Gastroesophageal sphincter (tissue), 4 donors: Measurements from ENCODE around the gene CCDC154. TPM values are rescaled to one million over a fixed set of nuclear protein-coding genes. Genes with fewer than 3 reads are reported as not detected.

ENCODE experiments used
- ATAC-seq: fragments of 150-250 bp; one replicate; pipeline ENCODE4 v1.9.1; 2016; ENCODE audit warnings: mild to moderate bottlenecking, moderate library complexity
- H3K27ac ChIP-seq, 4 donors: fragments of 200-600 bp; sonication (generic) in 3 of 4; 1 replicate in 3 of 4; 2 replicates in 1 of 4; pipeline ENCODE4 v1.5.1; 2016 to 2019
- H3K27me3 ChIP-seq: fragments of 200-600 bp; sonication (generic); one replicate; pipeline ENCODE4 v1.5.1; 2019
- H3K36me3 ChIP-seq, 2 donors: fragments of 200-600 bp; sonication (generic); one replicate each; pipeline ENCODE4 v1.5.1; 2019; ENCODE audit warnings: control low read depth in 1 of 2
- H3K4me1 ChIP-seq, 3 donors: fragments of 200-600 bp; sonication (generic); 1 replicate in 2 of 3; 2 replicates in 1 of 3; pipeline ENCODE4 v1.5.1; 2016 to 2019; ENCODE audit warnings: control low read depth in 2 of 3
- H3K4me3 ChIP-seq, 2 donors: fragments of 200-600 bp; sonication (generic); one replicate each; pipeline ENCODE4 v1.5.1; 2019; ENCODE audit warnings: mild to moderate bottlenecking in 1 of 2, moderate library complexity in 1 of 2
- H3K9me3 ChIP-seq, 3 donors: fragments of 200-600 bp; sonication (generic); one replicate each; pipeline ENCODE4 v1.5.1; 2017 to 2019; ENCODE audit warnings: control low read depth in 2 of 3
- EP300 ChIP-seq: sonication (generic); formaldehyde crosslinking; IDR thresholded peaks from one replicate; pipeline ENCODE4 v1.6.1; 2017; ENCODE audit warnings: antibody characterized with exemption, mild to moderate bottlenecking
- POLR2A ChIP-seq, 2 donors: fragments of 450-650 bp; IDR thresholded peaks; one replicate each; pipeline ENCODE4 v1.6.1; 2017; ENCODE audit warnings: antibody characterized with exemption in 2 of 2, mild to moderate bottlenecking in 2 of 2, moderate library complexity in 1 of 2
- POLR2AphosphoS5 ChIP-seq: sonication (generic); formaldehyde crosslinking; IDR thresholded peaks from one replicate; pipeline ENCODE4 v1.6.1; 2017; ENCODE audit warnings: antibody characterized with exemption
- WGBS, 2 donors: methylation state at CpG; one replicate each; pipeline ENCODE4 v1.1.5; 2018; ENCODE audit warnings: low coverage in 1 of 2; 5-methylcytosine and 5-hydroxymethylcytosine counted together
- total RNA-seq, 4 donors: library from RNA; depleted of rRNA; stranded (reverse); fragments of >200 nt; gene quantifications; one replicate each; pipeline ENCODE4 v1.1.0, GENCODE V29; 2016
- TF ChIP-seq, protein P1 (sequence below), 4 experiments: fragments of 200-600 bp in 2 of 4; fragments of 450-650 bp in 2 of 4; sonication (generic) in 1 of 4; IDR thresholded peaks; one replicate each; pipeline ENCODE4 v1.5.1; 2017 to 2019; ENCODE audit warnings: antibody characterized with exemption in 4 of 4, mild to moderate bottlenecking in 2 of 4, moderate library complexity in 2 of 4

Gene CCDC154
- total RNA-seq, 4 donors from 2014 or later, result not detected

DNA sequence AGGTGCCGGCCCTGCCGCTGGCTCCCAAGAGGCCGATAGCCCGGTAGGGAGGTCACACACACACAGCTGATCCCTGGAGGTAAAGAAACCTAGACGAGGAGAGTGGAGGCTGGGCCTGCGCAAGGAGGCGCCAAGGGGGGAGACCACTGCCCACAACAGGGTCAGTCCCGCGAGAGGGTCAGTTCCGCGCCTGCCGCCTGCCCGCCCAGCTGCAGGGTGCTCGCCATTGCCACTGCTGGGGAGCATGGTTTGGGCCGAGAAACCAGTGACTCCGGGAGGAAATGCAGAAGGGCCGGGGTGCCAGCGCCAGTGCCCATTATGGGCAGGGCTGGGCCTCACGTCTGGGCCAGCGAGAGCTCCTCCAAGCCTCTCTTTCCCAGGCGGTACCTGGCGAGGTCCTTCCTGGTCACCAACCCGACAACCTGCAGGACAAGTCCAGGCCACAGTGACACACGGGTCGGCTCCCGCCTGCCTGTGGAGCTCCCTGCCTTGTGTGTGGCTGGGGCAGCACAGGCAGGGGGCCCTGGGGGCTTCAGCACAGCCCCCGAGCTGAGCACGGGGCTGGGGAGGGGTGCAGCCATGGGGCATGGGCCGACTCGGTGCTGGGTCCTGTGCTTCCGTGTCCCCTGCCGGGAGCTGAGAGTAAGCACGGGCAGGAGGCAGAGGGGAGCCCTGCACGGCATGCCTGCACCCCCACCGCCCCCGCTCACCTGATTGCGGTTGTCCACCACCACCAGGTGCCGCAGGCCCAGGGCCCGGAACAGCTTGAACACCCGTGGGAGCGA is 2.1 kb upstream of the CCDC154 start:
- no peak overlapping the region for H3K4me3 ChIP-seq

DNA sequence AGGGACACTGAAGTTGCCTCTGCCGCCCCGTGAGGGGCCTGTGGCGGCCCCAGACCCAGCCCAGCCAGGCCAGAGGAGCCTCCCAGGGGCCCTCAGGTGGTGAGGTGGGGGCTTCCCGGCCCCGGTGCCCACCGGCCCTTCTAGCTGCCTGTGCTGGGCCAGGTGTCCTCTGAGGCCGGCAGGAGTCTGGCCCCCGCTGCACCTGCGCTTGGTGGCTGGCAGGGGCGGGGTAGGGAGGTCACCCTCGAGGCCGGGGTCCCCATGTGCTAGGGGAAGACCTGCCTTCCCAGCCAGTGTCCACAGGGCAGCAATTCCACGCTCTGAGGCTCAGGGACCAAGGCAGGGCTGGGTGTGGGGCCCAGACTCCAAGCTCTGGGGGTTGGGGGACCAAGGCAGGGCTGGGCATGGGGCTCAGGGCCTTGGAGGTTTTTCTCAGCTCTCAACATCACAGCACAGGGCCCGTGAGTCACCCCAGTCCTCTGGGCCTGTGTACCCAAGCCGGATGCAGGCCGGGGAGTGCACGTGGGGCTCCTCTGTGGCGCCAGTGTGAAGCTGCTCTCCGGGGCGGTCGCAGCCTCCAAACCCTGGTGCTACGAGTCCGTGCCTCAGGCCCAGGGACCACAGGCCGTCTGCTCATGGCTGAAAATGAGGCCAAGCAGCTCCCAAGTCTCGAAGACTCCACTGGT is 1.3 kb upstream of the CCDC154 start:
- TF ChIP-seq POLR2AphosphoS5 (no peak), EP300 (no peak), POLR2A (IDR thresholded peaks at IDR 0.05) (no peak)
- TF ChIP-seq, protein P1, sequence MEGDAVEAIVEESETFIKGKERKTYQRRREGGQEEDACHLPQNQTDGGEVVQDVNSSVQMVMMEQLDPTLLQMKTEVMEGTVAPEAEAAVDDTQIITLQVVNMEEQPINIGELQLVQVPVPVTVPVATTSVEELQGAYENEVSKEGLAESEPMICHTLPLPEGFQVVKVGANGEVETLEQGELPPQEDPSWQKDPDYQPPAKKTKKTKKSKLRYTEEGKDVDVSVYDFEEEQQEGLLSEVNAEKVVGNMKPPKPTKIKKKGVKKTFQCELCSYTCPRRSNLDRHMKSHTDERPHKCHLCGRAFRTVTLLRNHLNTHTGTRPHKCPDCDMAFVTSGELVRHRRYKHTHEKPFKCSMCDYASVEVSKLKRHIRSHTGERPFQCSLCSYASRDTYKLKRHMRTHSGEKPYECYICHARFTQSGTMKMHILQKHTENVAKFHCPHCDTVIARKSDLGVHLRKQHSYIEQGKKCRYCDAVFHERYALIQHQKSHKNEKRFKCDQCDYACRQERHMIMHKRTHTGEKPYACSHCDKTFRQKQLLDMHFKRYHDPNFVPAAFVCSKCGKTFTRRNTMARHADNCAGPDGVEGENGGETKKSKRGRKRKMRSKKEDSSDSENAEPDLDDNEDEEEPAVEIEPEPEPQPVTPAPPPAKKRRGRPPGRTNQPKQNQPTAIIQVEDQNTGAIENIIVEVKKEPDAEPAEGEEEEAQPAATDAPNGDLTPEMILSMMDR (IDR thresholded peaks at IDR 0.05), result no peak
- no peaks in the 10 kb centered on the region for H3K4me1 ChIP-seq
- no peaks in the 10 kb centered on the region for H3K27me3 ChIP-seq
- peaks cover 0 to 61% of the 10 kb centered on the region in 2 donors for H3K36me3 ChIP-seq
- H3K4me3 ChIP-seq, result no peak overlapping the region
- ATAC-seq, result no peak
- WGBS, 2 donors, result no CpG with 5 or more reads among the region's 25 CpGs
- H3K9me3 ChIP-seq, result no peaks in the 10 kb centered on the region
- H3K27ac ChIP-seq, result no peak overlapping the region

More for the DNA sequence above, 2.1 kb upstream of the CCDC154 start:
- no peaks in the 10 kb centered on the region for H3K27me3 ChIP-seq
- no peaks in the 10 kb centered on the region for H3K9me3 ChIP-seq
- ATAC-seq, result no peak
- no peak overlapping the region for H3K27ac ChIP-seq
- H3K4me1 ChIP-seq, result no peaks in the 10 kb centered on the region
- no CpG with 5 or more reads among the region's 41 CpGs for WGBS, 2 donors
- TF ChIP-seq POLR2AphosphoS5, result no peak
- TF ChIP-seq, protein P1 (IDR thresholded peaks at IDR 0.05), result no peak
- no peak for TF ChIP-seq POLR2A (IDR thresholded peaks at IDR 0.05)
- no peak for TF ChIP-seq EP300
- peaks cover 0 to 69% of the 10 kb centered on the region in 2 donors for H3K36me3 ChIP-seq

DNA sequence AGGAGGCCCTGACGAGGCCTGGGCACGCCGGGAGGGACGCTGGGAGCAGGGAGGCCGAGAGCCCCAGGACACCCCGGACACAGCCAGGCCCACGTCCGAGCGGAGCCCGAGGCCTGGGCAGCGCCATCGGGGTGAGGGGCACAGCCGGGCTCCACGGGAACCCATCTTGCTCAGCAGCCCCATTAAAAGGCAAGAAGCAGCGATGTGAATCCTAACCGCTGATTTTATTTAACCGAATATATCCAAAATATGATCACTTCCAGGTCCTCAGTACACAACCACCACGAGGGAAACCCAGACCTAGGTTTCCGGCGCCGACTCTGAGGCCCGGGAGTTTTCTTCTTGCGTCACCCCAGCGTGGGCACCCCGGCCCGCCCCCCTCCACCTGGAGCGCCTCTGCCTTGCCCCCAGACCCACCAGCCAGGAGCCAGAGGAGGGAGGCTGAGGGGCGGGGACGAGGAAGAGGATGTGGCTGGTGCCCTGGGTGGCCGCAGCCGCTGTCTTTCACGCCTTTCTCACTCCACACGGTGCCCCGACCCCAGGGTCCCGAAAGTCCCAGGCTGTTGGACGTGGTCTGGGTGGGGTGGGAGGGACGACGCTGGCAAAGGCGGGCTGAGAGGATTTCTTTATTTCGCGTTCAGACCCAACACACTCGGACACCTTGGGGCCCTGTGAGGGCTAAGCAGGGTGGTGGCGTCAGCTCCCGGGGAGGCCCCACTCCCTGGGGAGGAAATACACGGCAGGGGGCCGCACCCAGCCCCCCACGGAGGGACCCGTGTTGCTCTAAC is 568 bp upstream of the CCDC154 start:
- no peak for TF ChIP-seq EP300
- no peak for TF ChIP-seq POLR2AphosphoS5
- no peak for TF ChIP-seq POLR2A (IDR thresholded peaks at IDR 0.05)
- TF ChIP-seq, protein P1 (IDR thresholded peaks at IDR 0.05), result no peak
- 95 to 97% methylated on average over 7 of the region's 48 CpGs for WGBS, 2 donors
- peaks cover 0 to 53% of the 10 kb centered on the region in 2 donors for H3K36me3 ChIP-seq
- H3K9me3 ChIP-seq, result no peaks in the 10 kb centered on the region
- no peak overlapping the region for H3K4me3 ChIP-seq
- ATAC-seq, result no peak
- H3K27me3 ChIP-seq, result no peaks in the 10 kb centered on the region
- H3K4me1 ChIP-seq, result no peaks in the 10 kb centered on the region
- H3K27ac ChIP-seq, result no peak overlapping the region

DNA sequence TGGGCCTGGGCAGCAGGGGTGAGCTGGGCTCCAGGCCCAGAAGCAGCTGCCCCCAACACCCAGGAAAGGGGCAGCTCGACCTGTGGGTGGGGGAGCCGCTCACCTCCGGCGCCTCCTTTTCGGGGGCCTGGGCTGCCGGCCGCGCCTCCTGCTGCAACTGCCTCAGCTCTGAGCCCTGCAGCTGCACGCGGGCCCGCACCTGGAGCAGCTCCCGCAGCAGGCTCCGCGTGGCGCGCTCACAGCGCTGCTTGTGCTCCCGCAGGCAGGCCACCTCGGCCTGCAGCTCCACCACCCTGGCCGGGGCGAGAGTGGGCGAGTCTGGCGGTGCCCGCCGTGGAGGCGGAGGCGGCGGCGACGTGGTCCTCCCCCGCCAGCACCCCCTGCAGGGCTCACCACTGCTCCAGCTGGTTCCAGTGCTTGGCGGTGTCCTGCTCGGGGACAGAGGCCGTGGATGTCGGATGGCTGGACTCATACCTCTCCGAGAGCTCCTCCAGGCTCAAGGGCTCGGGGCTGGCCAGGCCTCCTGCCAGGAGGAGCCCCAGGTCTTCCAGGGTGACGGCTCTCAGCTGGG is 868 bp downstream of the CCDC154 start:
- Histone ChIP-seq H3K36me3 (peaks cover 0 to 39% of the 10 kb centered on the region in 2 donors), H3K4me1 (no peaks in the 10 kb centered on the region), H3K4me3 (no peak overlapping the region), H3K9me3 (no peaks in the 10 kb centered on the region), H3K27me3 (no peaks in the 10 kb centered on the region), H3K27ac (no peak overlapping the region)
- no CpG with 5 or more reads among the region's 38 CpGs for WGBS, 2 donors
- no peak for ATAC-seq
- TF ChIP-seq EP300, result no peak

DNA sequence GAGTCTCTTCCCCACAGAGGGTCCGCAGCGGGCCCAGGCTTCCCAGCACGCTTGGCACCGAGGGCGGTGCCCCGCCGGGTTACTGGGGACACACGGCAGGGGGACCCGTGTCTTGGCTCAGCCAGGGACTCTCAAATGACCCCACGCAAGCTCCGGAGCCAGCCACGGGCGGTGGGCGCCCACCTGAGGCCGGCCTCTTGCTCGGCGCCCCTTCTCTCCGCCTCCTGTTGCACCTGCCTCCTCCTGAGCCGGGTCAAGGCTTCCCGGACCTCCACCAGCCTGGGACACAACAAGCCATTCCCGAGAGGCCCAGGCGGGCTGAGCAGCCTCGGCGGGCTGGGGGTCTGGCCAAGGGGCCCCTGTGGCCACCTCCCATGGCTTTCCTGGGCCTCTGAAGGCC is 1.7 kb downstream of the CCDC154 start:
- no peak for TF ChIP-seq POLR2AphosphoS5
- TF ChIP-seq, protein P1 (IDR thresholded peaks at IDR 0.05), result no peak
- no peak for TF ChIP-seq POLR2A (IDR thresholded peaks at IDR 0.05)
- no peak for TF ChIP-seq EP300
- H3K9me3 ChIP-seq, result no peaks in the 10 kb centered on the region
- WGBS, 2 donors, result 100% methylated on average over 3 of the region's 24 CpGs; no CpG with 5 or more reads in 1 of the 2 donors
- H3K36me3 ChIP-seq, result peaks cover 0 to 34% of the 10 kb centered on the region in 2 donors
- no peak for ATAC-seq
- H3K27me3 ChIP-seq, result no peaks in the 10 kb centered on the region
- H3K4me3 ChIP-seq, result no peak overlapping the region
- H3K27ac ChIP-seq, result no peak overlapping the region
- H3K4me1 ChIP-seq, result no peaks in the 10 kb centered on the region
